OCI-LY3 (cell line): ENCODE results near the gene TAF4.

Source experiments
- CTCF ChIP-seq: fragments of 200-600, 300-600 bp; sonication (generic); IDR thresholded peaks from 2 replicates; pipeline ENCODE4 v1.5.1; 2014; ENCODE audit warnings: antibody characterized with exemption, low read length, low read depth
- EZH2phosphoT487 ChIP-seq: fragments of 200-600 bp; shearing (Covaris generic); IDR thresholded peaks from 2 replicates; pipeline ENCODE4 v1.6.1; 2018; ENCODE audit warnings: antibody characterized with exemption, mixed run types, low read depth

- no peak for TF ChIP-seq CTCF
- no peak for TF ChIP-seq EZH2phosphoT487
Observed at GRCh38 chr20:62112368-62112767, 46.7 kb upstream of the TAF4 start.
